Stimulated activated naive CD8-positive, alpha-beta T cell treated with anti-CD3 and anti-CD28 coated beads, Interleukin-15, Interleukin-2, amounts not matched to agents 100 ng/mL and 50 ng/mL, for 24 hours (primary cell): ENCODE measurements around the gene PALLD.

Source experiments
- H3K27ac Mint-ChIP-seq: one replicate; pipeline ENCODE4 v1.8.0; 2021; ENCODE audit warnings: mild to moderate bottlenecking, mixed read lengths
- H3K27me3 Mint-ChIP-seq: one replicate; pipeline ENCODE4 v1.8.0; 2021; ENCODE audit warnings: mixed read lengths
- H3K36me3 Mint-ChIP-seq: one replicate; pipeline ENCODE4 v1.8.0; 2021; ENCODE audit warnings: low read depth, mixed read lengths
- H3K4me1 Mint-ChIP-seq: one replicate; pipeline ENCODE4 v1.8.0; 2021; ENCODE audit warnings: low read depth, mixed read lengths
- H3K4me3 Mint-ChIP-seq: one replicate; pipeline ENCODE4 v1.8.0; 2021; ENCODE audit warnings: mild to moderate bottlenecking, mixed read lengths
- H3K9me3 Mint-ChIP-seq: one replicate; pipeline ENCODE4 v1.8.0; 2021; ENCODE audit warnings: mixed read lengths

PALLD gene

GRCh38 chr4:168600796-168601583 lies 104.1 kb downstream of the PALLD start:
- Mint-ChIP-seq H3K27me3 (peaks cover 3% of the 10 kb centered on the region), H3K27ac (no peak overlapping the region), H3K4me1 (no peaks in the 10 kb centered on the region), H3K4me3 (no peak overlapping the region), H3K9me3 (no peaks in the 10 kb centered on the region), H3K36me3 (no peaks in the 10 kb centered on the region)

GRCh38 chr4:168601899-168602298 lies 105.0 kb downstream of the PALLD start:
- H3K27ac Mint-ChIP-seq = no peak overlapping the region
- no peaks in the 10 kb centered on the region for H3K4me1 Mint-ChIP-seq

GRCh38 chr4:168604496-168605373 lies 107.9 kb downstream of the PALLD start:
- H3K4me3 Mint-ChIP-seq = no peak overlapping the region
- H3K4me1 Mint-ChIP-seq = no peaks in the 10 kb centered on the region
- H3K36me3 Mint-ChIP-seq = no peaks in the 10 kb centered on the region
- peaks cover 5% of the 10 kb centered on the region for H3K27me3 Mint-ChIP-seq
- H3K9me3 Mint-ChIP-seq = no peaks in the 10 kb centered on the region
- no peak overlapping the region for H3K27ac Mint-ChIP-seq

More at GRCh38 chr4:168601899-168602298, 105.0 kb downstream of the PALLD start:
- no peaks in the 10 kb centered on the region for H3K36me3 Mint-ChIP-seq
- H3K4me3 Mint-ChIP-seq = no peak overlapping the region
- peaks cover 3% of the 10 kb centered on the region for H3K27me3 Mint-ChIP-seq
- no peaks in the 10 kb centered on the region for H3K9me3 Mint-ChIP-seq

- Mint-ChIP-seq H3K9me3 (no peaks in the 10 kb centered on the region), H3K36me3 (no peaks in the 10 kb centered on the region), H3K27me3 (peaks cover 8% of the 10 kb centered on the region), H3K4me3 (no peak overlapping the region), H3K4me1 (no peaks in the 10 kb centered on the region), H3K27ac (no peak overlapping the region)
Measured at GRCh38 chr4:168605411-168605810, 108.6 kb downstream of the PALLD start.

GRCh38 chr4:168607215-168607614 lies 110.4 kb downstream of the PALLD start:
- no peaks in the 10 kb centered on the region for H3K4me1 Mint-ChIP-seq
- peaks cover 11% of the 10 kb centered on the region for H3K27me3 Mint-ChIP-seq
- no peak overlapping the region for H3K4me3 Mint-ChIP-seq
- no peaks in the 10 kb centered on the region for H3K36me3 Mint-ChIP-seq
- no peak overlapping the region for H3K27ac Mint-ChIP-seq
- H3K9me3 Mint-ChIP-seq = no peaks in the 10 kb centered on the region

GRCh38 chr4:168608771-168609170 lies 111.9 kb downstream of the PALLD start:
- Mint-ChIP-seq H3K4me1 (no peaks in the 10 kb centered on the region), H3K4me3 (no peak overlapping the region), H3K27me3 (peaks cover 14% of the 10 kb centered on the region)

GRCh38 chr4:168609369-168609768 lies 112.5 kb downstream of the PALLD start:
- no peak overlapping the region for H3K4me3 Mint-ChIP-seq

More at GRCh38 chr4:168608771-168609170, 111.9 kb downstream of the PALLD start:
- no peak overlapping the region for H3K27ac Mint-ChIP-seq
- no peaks in the 10 kb centered on the region for H3K9me3 Mint-ChIP-seq
- no peaks in the 10 kb centered on the region for H3K36me3 Mint-ChIP-seq

GRCh38 chr4:168610911-168611530 lies 114.2 kb downstream of the PALLD start:
- peaks cover 14% of the 10 kb centered on the region for H3K27me3 Mint-ChIP-seq
- no peak overlapping the region for H3K4me3 Mint-ChIP-seq
- no peaks in the 10 kb centered on the region for H3K4me1 Mint-ChIP-seq
- no peak overlapping the region for H3K27ac Mint-ChIP-seq
- H3K9me3 Mint-ChIP-seq = no peaks in the 10 kb centered on the region
- H3K36me3 Mint-ChIP-seq = no peaks in the 10 kb centered on the region

More at GRCh38 chr4:168609369-168609768, 112.5 kb downstream of the PALLD start:
- H3K36me3 Mint-ChIP-seq = no peaks in the 10 kb centered on the region
- H3K27me3 Mint-ChIP-seq = peaks cover 14% of the 10 kb centered on the region
- H3K4me1 Mint-ChIP-seq = no peaks in the 10 kb centered on the region
- H3K9me3 Mint-ChIP-seq = no peaks in the 10 kb centered on the region
- no peak overlapping the region for H3K27ac Mint-ChIP-seq

GRCh38 chr4:168612450-168613135 lies 115.7 kb downstream of the PALLD start:
- Mint-ChIP-seq H3K27me3 (peaks cover 14% of the 10 kb centered on the region), H3K9me3 (no peaks in the 10 kb centered on the region)

GRCh38 chr4:168613869-168614268 lies 117.0 kb downstream of the PALLD start:
- no peaks in the 10 kb centered on the region for H3K36me3 Mint-ChIP-seq
- H3K4me3 Mint-ChIP-seq = no peak overlapping the region
- peaks cover 16% of the 10 kb centered on the region for H3K27me3 Mint-ChIP-seq
- H3K9me3 Mint-ChIP-seq = no peaks in the 10 kb centered on the region
- H3K4me1 Mint-ChIP-seq = no peaks in the 10 kb centered on the region
- H3K27ac Mint-ChIP-seq = no peak overlapping the region

More at GRCh38 chr4:168612450-168613135, 115.7 kb downstream of the PALLD start:
- no peaks in the 10 kb centered on the region for H3K36me3 Mint-ChIP-seq
- no peaks in the 10 kb centered on the region for H3K4me1 Mint-ChIP-seq
- H3K4me3 Mint-ChIP-seq = no peak overlapping the region
- H3K27ac Mint-ChIP-seq = no peak overlapping the region

GRCh38 chr4:168614281-168615057 lies 117.6 kb downstream of the PALLD start:
- Mint-ChIP-seq H3K36me3 (no peaks in the 10 kb centered on the region), H3K4me3 (no peak overlapping the region), H3K27me3 (peaks cover 17% of the 10 kb centered on the region), H3K4me1 (no peaks in the 10 kb centered on the region), H3K9me3 (no peaks in the 10 kb centered on the region), H3K27ac (no peak overlapping the region)

- Mint-ChIP-seq H3K4me1 (no peaks in the 10 kb centered on the region), H3K27ac (no peak overlapping the region), H3K36me3 (no peaks in the 10 kb centered on the region), H3K9me3 (no peaks in the 10 kb centered on the region), H3K4me3 (no peak overlapping the region), H3K27me3 (peaks cover 13% of the 10 kb centered on the region)
Measured at GRCh38 chr4:168615294-168616065, 118.6 kb downstream of the PALLD start.

- Mint-ChIP-seq H3K4me1 (no peaks in the 10 kb centered on the region), H3K27me3 (peaks cover 19% of the 10 kb centered on the region), H3K36me3 (no peaks in the 10 kb centered on the region), H3K4me3 (no peak overlapping the region), H3K27ac (no peak overlapping the region), H3K9me3 (no peaks in the 10 kb centered on the region)
Measured at GRCh38 chr4:168618577-168619265, 121.9 kb downstream of the PALLD start.
